Stimulated activated naive CD4-positive, alpha-beta T cell treated with Interleukin-2 at 50 U/mL for 16 hours (primary cell): ENCODE data around the gene TOR1B.
A peak's percentile ranks its signal among the peaks of the same experiment; 100 is the strongest.

Experiments used
- DNase-seq: peaks from one replicate; lab custom pipeline; 2025; lab: John Stamatoyannopoulos, UW

Gene TOR1B

GRCh38 chr9:129814432-129815223 is 11.6 kb downstream of the TOR1B start:
- no peak for DNase-seq

DNA sequence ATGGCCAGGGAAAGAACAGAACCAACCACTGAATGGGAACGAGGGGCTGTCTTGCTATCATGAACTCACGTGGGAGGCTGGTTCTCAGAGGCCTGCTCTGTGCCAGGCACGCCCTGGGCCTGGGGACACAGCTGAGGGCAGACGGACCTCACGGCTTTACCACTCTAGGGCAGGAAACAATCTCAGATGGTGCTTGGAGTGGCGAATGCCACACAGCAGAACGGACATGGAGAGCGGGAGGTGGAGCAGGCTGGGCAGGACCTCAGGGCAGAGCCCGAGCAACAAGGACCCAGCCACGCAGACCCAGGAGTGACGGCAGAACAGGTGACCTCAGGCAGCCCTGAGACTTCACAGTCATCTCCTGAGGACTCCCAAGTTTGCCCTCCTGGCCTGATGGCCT is 12.3 kb downstream of the TOR1B start:
- DNase-seq: no peak

DNA sequence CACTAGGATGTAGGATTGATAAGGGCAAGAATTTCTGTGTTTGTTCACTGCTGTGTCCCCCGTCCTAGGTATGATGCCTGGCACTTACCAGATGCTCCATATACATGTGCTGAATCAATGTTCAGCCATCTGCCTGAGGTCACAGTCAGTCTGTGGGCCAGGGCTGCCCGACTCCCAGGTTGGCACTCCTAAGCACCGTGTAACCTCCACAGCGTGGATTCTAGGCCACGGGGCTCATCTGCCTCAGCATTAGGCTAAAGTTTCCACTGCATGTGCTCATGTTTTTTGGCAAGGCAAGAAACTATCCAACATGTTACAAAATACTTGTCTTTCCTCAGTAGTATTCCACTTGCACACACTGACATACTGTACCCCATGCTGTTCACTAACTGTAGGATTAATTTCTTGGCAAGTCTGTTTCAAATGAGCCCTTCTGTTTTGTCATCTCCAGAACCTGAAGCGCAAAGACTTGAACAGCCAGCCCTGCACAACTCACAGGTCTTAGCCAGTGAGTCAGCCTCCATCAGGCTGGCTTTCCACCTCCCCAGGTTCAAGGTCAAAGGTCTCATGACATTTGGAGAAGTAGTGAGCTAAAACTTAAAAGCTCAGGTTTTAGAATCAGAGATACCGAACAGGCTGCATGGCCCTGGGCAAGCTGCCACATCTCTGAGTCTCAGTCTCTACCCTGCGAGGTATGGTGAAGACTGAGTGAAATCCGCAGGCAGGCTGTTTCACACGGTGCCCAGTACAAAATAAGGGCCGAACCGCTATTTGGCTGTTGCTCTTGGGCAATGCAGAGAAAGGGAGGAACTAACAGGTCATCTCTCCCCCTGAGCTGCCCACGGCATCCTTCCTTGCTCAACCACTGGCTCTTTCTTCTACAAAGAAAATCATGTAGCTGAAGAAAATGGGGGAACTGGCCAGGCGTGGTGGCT is 13.8 kb downstream of the TOR1B start:
- no peak for DNase-seq

DNA sequence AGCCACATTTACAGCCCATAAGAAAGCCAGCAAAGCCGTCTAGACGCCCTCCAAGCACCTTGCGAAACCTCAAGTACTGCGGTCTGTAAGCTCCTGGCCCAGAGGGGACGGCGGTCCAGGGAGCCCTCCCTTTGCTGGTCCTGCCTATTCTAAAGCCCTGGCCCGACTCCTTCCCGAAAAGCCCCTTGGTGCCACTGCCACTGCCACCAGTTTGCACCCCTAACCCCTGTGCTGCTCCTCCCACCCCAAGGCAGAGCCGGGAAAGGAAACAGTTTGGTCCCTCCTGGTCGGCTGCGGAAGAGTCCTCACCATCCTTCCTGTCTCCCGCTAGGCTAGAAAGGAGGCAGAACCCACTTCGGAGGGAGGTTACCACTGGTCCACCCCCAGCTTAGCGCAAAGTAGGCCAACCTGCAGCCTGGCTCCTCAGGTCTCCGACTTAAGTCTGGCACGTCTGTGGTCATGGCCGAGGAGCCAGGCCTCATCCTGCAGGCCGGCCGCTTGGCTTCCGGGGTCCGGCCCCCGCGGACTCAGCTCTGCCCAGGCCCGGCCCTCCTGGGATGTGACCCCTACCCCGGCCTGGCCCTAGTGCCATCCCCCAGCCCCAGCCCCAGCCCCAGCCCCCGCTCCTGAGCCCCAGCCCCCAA is 20.0 kb downstream of the TOR1B start:
- DNase-seq: no peak

GRCh38 chr9:129823542-129823934 is 20.6 kb downstream of the TOR1B start:
- DNase-seq: no peak

DNA sequence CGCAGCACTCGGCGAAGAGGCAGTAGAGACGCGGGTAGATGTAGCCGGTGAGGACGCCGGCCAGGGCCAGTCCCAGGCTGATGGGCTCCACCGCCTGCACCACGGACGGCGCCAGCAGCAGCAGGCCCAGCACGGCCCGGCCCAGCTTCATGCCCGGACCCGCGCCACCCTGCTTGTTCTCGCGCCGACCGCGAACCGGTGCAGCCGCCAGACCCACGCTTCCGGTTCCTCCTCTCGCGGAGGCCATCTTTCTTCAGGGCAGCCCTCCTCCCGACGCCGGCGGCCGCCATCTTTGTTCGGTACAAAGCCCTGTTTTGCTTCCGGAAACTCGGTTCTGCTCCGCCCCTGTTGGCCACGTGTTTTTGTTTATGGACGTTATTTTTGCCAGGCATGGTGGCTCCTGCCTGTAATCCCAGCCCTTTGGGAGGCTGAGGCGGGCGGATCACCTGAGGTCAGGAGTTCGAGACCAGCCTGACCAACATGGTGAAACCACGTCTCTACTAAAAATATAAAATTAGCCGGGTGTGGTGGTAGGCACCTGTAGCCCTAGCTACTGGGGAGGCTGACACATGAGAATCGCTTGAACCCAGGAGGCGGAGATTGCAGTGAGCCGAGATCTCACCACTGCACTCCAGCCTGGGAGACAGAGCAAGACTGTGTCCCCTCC is 21.1 kb downstream of the TOR1B start, which contains the start of gene TOR1A:
Gene TOR1A (minus strand): TSS at position 202 of the 667 bp plus-strand sequence. CDS start 51 bp downstream, at position 151.
- peak; percentile 93 for DNase-seq

DNA sequence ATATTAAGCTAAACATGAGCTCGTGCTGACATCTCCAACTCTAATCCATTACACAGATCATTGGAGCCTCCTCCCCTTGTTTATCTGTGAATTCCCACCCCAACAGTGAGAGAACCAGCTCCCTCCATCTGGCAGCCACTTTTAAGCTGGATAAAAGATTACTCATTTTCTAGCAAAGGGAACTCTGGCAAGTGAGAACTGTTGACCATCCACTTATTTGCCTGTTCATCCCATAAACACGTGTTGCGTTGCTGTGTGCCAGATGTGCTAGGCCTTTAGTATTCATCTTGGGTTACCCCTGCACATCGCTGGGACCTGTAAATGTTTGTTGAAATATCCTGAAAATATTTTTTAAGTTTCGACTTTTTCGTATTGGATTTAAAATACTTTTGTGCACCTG is 23.4 kb downstream of the TOR1B start:
- DNase-seq: no peak

DNA sequence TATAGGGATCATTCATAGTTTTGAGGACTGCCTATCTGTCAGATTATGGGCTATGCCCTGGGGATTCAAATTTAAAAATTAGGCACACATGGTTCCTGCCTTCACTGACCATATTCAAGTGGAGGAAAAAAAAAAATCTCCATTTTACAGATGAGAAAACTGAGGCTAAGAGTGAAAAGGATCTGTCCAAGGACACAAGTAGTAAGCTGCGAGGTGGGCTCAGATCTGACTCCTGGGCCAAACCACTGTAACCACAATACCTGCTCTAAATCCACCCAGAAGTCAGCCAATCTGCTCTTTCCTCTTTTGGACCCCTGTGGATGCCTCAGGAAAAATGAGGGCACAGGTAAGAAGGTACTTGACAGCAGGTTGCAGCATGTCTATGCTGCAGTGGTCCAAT is 23.8 kb downstream of the TOR1B start:
- DNase-seq: no peak

DNA sequence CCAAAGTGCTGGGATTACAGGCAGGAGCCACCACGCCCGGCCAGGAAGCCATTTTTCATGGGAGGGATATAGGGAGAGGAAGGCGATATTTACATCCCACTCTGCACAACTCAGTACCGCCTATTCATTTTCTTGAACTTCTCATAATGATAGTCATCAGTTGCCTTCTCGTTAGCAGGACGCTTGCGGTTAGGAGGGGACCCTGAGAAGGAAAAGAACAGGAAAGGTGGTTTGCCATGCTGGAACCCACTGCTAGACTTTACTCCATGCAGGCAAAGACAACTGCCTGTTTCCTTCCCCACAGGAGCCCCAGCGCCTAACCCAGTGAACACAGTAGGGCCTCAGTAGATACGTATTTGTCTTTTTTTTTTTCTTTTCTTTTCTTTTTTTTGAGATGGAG is 25.1 kb downstream of the TOR1B start:
- DNase-seq: no peak

GRCh38 chr9:129828969-129829368 is 26.0 kb downstream of the TOR1B start:
- no peak for DNase-seq

DNA sequence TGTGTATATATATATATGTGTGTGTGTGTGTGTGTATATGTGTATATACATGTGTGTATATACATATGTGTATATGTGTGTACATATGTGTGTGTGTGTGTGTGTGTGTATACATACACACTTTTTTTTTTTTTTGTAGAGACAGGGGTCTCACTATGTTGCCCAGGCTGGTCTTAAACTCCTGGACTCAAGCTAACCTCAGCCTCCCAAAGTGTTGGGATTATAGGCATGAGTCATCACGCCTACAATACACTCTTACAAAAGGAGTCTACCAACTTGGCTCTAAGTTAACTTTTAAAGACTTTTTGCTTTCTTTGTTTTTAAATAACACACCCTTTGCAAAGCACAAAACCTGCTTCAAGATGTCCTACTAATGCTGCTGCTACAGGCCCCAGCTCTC is 30.0 kb downstream of the TOR1B start:
- no peak for DNase-seq

- DNase-seq: peak; percentile 44
These were observed 31.6 kb downstream of the TOR1B start for GRCh38 chr9:129834489-129835127.

DNA sequence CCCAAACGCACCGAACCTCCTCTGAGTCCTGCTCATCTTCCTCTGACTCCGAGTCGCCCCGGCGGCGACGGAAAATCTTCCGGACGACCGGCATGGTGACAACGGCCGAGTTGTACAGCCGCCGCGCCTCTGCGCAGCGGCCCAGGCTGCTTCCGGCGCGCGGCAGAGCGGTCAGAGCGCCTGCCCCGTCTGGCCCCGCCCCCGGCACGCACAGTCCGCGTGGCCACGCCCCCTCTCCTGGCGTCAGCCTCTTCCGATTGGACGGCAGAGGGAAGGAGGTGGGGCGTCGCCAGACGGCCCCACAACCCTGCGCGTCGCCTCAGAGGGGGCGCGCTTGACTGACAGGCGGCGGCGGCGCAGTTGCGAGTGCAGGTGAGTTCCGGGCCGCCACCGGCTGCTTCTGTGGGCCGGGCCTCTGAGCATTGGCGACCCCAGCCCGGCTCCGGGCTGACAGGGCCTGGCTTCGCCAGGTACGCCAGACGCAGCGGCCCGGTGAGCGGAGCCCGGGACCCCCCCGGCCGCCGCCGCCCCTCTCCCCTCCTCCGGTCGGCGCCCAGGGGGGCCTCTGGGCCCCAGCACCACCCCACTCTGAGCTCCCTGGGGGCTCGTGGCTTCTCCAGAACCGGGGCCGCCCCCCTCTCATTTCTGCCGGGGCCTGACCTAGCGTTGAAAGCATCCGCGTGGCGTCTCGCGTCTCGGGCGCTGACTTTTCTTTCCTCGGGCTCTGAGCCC is 32.3 kb downstream of the TOR1B start, which contains the start of the genes C9orf78 and USP20:
Gene C9orf78 (minus strand): TSS at position 148 of the 732 bp plus-strand sequence. CDS start 54 bp downstream, at position 94.
Gene USP20 (plus strand): TSS at position 331 of the 732 bp plus-strand sequence. CDS start 17,098 bp downstream, outside the sequence.
- DNase-seq: peak; percentile 94

- DNase-seq: no peak
These were observed 32.9 kb downstream of the TOR1B start for GRCh38 chr9:129835860-129836223.

DNA sequence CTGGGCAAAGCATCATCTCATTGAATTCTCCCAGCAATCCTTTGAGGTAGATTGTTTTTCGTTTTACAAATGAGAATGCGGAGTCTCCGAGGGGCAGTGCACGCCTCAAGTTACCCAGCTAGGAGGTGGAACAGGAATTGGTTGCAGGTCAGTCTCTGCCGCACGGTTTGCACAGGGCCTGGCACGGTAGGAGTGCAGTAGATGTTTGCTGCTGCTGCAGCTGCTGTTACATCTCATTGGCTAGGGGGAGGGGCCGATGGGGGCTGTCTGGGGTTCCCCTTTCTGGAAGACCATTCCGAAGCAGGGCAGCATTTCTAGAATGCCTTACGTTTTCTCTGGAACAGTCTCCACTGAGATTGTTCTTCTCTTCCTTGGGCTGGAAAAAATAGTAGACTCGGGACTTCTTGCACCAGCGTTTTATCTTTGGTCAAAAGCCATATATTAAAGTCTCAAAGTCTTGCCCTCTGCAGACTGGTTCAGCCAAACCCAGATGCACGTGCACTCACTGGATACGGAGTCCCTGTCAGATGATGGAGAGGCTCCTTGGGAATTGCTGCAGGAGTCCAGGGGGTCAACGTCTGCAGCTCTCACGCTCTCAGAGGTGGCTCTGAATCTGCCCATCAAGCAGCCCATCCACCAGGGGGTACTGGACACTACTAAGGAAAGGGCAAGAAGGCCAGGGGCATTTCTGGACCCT is 33.5 kb downstream of the TOR1B start:
- DNase-seq: peak; percentile 38

- DNase-seq: no peak
These were observed 35.8 kb downstream of the TOR1B start for GRCh38 chr9:129838707-129839259.

- no peak for DNase-seq
These were observed 36.5 kb downstream of the TOR1B start for GRCh38 chr9:129839324-129840023.

GRCh38 chr9:129840034-129840433 is 37.0 kb downstream of the TOR1B start:
- no peak for DNase-seq

DNA sequence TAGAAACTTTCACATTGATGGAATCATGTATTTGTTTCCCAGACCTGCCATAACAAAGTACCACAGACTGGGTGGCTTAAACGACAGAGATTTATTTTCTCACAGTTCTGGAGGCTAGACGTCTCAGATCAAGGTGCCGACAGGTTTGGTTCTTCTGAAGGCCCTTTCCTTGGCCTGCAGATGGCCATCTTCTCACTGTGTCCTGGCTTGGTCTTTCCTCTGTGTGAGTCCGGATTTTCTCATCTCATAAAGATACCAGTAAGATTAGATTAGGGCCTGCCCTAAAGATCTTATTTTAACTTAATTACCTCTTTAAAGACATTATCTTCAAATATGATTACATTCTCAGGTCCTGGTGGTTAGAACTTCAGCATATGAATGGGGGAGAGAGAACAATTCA is 38.1 kb downstream of the TOR1B start:
- no peak for DNase-seq
